Endometrial microvascular endothelial cells (primary cell): Measurements from ENCODE around the gene LRRC8E. TPM values are rescaled to one million over a fixed set of nuclear protein-coding genes. Genes with fewer than 3 reads are reported as not detected.
"Not testable (repeated sequence)": the region's sequence is repeated elsewhere in the genome, so short reads cannot be mapped to it uniquely, and the experiment has no call there.

Source experiments
- in situ Hi-C: cut with HindIII; loops from 2 replicates; pipeline ENCODE4 v1.10.0; 2017; ENCODE audit warnings: low sequenced_read_pairs, low pct_unique_long_range_greater_than_20kb; ENCODE audit errors: inconsistent ontology term
- total RNA-seq: library from RNA; depleted of rRNA; stranded (reverse); fragments of >200 nt; gene quantifications from one replicate; pipeline ENCODE4 v1.2.3, GENCODE V29; 2015; ENCODE audit errors: inconsistent ontology term

Gene LRRC8E
- total RNA-seq, 1 donor from 2014 or later: 1.9 TPM

- in situ Hi-C loops: no loop called here
These were observed 26.3 kb downstream of the LRRC8E start, which contains the start of gene TGFBR3L for GRCh38 chr19:7914598-7915045. Gene TGFBR3L, plus strand, starts transcription at chr19:7914830.

GRCh38 chr19:7915250-7916102 is 27.2 kb downstream of the LRRC8E start:
- in situ Hi-C loops: no loop called here

- in situ Hi-C loops: no loop called here
These were observed 28.0 kb downstream of the LRRC8E start for GRCh38 chr19:7916103-7916954.

- in situ Hi-C loops: no loop called here
These were observed 28.6 kb downstream of the LRRC8E start for GRCh38 chr19:7916955-7917266.

GRCh38 chr19:7917267-7918061 is 29.2 kb downstream of the LRRC8E start:
- in situ Hi-C loops: no loop called here

GRCh38 chr19:7918062-7918614 is 29.8 kb downstream of the LRRC8E start:
- in situ Hi-C loops: not testable (repeated sequence)

GRCh38 chr19:7918615-7919421 is 30.5 kb downstream of the LRRC8E start:
- in situ Hi-C loops: no loop called here

GRCh38 chr19:7919610-7920518 is 31.6 kb downstream of the LRRC8E start, which contains the start of gene SNAPC2:
Gene SNAPC2, plus strand, starts transcription at chr19:7920338. Its CDS starts 29 bp downstream, at chr19:7920367.
- in situ Hi-C loops: no loop called here

GRCh38 chr19:7920519-7921301 is 32.4 kb downstream of the LRRC8E start:
- in situ Hi-C loops: no loop called here

GRCh38 chr19:7921302-7921966 is 33.1 kb downstream of the LRRC8E start:
- in situ Hi-C loops: no loop called here

- in situ Hi-C loops: no loop called here
These were observed 33.9 kb downstream of the LRRC8E start for GRCh38 chr19:7921967-7922835.

GRCh38 chr19:7922836-7923195 is 34.5 kb downstream of the LRRC8E start:
- in situ Hi-C loops: no loop called here

GRCh38 chr19:7923295-7924191 is 35.2 kb downstream of the LRRC8E start:
- in situ Hi-C loops: no loop called here

- in situ Hi-C loops: no loop called here
These were observed 35.9 kb downstream of the LRRC8E start for GRCh38 chr19:7924241-7924640.
